ENCODE data around the gene SARS2.

Gene SARS2

GRCh38 chr19:38929929-38930775, at the start of gene SARS2:
Gene SARS2 (minus strand): TSS chr19:38930763. CDS start chr19:38930736, 27 bp downstream.
- TF ChIP-seq CTCF (IDR thresholded peaks at IDR 0.05; ENCODE audit: borderline replicate concordance, insufficient read depth, low read depth, low read length) = peak; percentile 99
- H3K4me3 ChIP-seq (ENCODE audit: low read depth, low read length) = peak within 1 kb of the TSS; percentile 67

- no peak overlapping the region for H3K4me3 ChIP-seq (ENCODE audit: low read depth, low read length)
- no peak for TF ChIP-seq CTCF (IDR thresholded peaks at IDR 0.05; ENCODE audit: borderline replicate concordance, insufficient read depth, low read depth, low read length)
These were observed 49.2 kb upstream of the SARS2 start for GRCh38 chr19:38979812-38980211.

GRCh38 chr19:38978326-38978689, 47.7 kb upstream of the SARS2 start:
- no peak overlapping the region for H3K4me3 ChIP-seq (ENCODE audit: low read depth, low read length)
- no peak for TF ChIP-seq CTCF (IDR thresholded peaks at IDR 0.05; ENCODE audit: borderline replicate concordance, insufficient read depth, low read depth, low read length)

GRCh38 chr19:38977445-38978325, 47.1 kb upstream of the SARS2 start:
- TF ChIP-seq CTCF (IDR thresholded peaks at IDR 0.05; ENCODE audit: borderline replicate concordance, insufficient read depth, low read depth, low read length) = no peak
- no peak overlapping the region for H3K4me3 ChIP-seq (ENCODE audit: low read depth, low read length)

GRCh38 chr19:38975861-38976271, 45.3 kb upstream of the SARS2 start:
- no peak for TF ChIP-seq CTCF (IDR thresholded peaks at IDR 0.05; ENCODE audit: borderline replicate concordance, insufficient read depth, low read depth, low read length)
- H3K4me3 ChIP-seq (ENCODE audit: low read depth, low read length) = peak overlapping the region; percentile 43

- peak within 1 kb of the TSS; percentile 55 for H3K4me3 ChIP-seq (ENCODE audit: low read depth, low read length)
These were observed 44.8 kb upstream of the SARS2 start, which contains the start of gene FBXO17 for GRCh38 chr19:38975214-38975860. Gene FBXO17 (minus strand): TSS chr19:38975742. CDS start chr19:38950319, 25,423 bp downstream.

More at GRCh38 chr19:38975214-38975860, 44.8 kb upstream of the SARS2 start, which contains the start of gene FBXO17:
- no peak for TF ChIP-seq CTCF (IDR thresholded peaks at IDR 0.05; ENCODE audit: borderline replicate concordance, insufficient read depth, low read depth, low read length)
